Adrenal gland (tissue), 5 donors: ENCODE results near the gene PGP.

ENCODE experiments used
- CTCF ChIP-seq, 6 experiments: fragments of 450-650 bp in 4 of 6; fragments of 200-600 bp in 2 of 6; sonication (generic) in 1 of 6; IDR thresholded peaks; 1 replicate in 5 of 6; 2 replicates in 1 of 6; pipeline versions ENCODE4 v1.5.1 to v1.8.0; 2016 to 2021; ENCODE audit warnings: antibody characterized with exemption in 6 of 6, mild to moderate bottlenecking in 2 of 6, moderate library complexity in 1 of 6
- POLR2A ChIP-seq, 2 donors: fragments of 450-650 bp; IDR thresholded peaks; one replicate each; pipeline ENCODE4 v1.6.1; 2017; ENCODE audit warnings: antibody characterized with exemption in 2 of 2, mild to moderate bottlenecking in 2 of 2, moderate library complexity in 1 of 2
- donor health status: DM: no; HTN: no; CAD: no.

- TF ChIP-seq CTCF (IDR thresholded peaks at IDR 0.05): peak in 2 of 6 experiments; percentile 16 to 24
- no peak for TF ChIP-seq POLR2A (IDR thresholded peaks at IDR 0.05)
These were observed 9.4 kb upstream of the PGP start for GRCh38 chr16:2223942-2224486.
